Measurements from ENCODE around the gene SEZ6.

The SEZ6 gene

DNA sequence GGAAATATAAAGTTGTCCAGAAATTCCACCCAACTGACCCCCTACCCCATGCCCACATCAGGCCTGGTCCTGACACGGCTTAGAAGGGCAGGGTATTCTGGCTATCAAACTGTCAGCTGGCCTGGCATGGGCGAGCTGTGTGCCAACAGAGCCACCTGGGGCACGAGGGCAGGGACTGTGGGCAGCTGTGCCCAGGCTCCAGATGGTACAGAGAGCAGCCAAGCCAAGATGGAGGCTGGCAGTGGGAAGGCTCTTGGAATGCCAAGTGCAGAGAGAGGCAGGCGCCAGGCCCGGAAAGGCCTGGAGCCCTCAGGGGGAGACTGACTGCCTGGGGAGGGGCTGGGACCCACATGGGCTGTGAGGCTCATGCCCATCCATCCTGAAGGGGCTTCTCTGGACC is 30.2 kb downstream of the SEZ6 start:
- no peak for DNase-seq

DNA sequence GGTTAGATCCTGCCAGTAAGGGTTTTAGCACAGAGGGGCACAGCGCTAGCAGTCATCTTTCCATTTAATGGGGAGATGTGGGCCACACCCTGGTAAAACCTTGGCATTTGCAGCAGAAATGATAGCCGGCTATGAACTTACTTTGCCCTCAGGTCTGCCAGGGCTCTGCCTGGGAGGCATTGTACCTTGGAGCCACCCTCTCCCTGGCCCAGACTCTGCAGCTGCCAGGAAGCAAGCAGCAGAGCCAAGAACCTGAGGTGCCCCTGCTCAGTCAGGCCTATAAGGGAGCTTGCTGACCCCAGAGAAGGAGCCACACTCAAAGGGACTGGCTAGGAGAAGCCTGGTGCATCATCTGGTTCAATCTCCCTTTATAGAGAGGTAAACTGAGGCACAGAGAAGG is 30.8 kb downstream of the SEZ6 start:
- no peak for DNase-seq

DNA sequence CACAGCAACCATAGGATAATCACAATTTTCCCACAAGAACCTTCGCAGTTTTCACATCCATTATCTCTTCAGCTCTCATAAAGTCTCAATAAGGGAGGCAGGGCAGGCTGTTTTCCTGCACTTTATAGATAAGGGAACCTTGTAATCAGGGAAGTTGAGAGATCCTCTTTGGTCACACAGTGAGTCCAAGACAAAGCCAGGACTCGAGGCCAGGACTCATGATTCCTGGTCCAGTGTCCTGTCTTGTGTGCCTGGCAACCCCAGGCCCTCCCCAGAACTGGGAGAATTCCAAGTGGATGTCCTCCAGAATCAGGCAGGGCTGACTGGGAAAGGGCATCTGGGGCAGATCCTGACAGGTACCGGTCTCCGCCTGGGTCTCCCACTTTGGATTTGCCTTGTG is 31.4 kb downstream of the SEZ6 start:
- DNase-seq = no peak

DNA sequence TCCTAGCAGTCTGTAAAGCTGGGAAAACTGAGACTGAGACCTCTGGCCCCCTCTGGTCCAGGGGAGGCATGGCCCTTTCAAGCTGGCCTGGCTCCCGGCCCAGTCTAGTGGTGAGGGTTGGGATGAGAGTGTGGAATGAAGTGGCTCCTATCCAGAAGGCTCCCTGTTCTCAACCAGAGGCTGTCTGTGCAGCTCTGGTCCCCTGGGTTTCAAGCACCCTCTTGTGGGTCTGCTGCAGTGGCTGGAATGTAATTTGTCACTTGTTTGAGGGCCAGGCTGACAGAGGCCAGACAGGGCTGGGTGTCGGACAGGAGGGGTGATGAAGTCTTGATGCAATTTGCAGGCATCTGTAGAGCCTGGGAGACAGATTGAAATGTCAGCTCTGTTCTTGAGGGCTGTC is 32.4 kb downstream of the SEZ6 start:
- DNase-seq = no peak

DNA sequence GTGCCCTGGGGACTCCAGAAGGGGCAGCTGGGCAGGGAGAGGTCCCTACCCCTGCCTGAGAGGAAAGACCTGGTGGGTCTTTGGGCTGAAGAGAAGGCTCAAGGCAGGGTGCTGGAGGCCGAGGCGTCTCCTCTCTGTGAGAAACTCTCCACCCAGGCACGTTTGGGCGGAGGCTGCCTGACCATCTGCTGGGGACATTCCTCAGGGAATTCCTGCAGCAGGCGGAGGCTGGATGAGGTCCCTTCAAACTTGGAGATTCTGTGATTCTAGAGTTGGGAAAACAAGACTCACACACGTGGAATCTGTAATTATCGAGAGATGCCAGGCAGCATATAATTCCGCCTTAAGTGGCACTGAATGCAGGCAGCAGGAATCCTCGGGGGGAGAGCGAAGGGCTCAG is 33.4 kb downstream of the SEZ6 start:
- no peak for DNase-seq

DNA sequence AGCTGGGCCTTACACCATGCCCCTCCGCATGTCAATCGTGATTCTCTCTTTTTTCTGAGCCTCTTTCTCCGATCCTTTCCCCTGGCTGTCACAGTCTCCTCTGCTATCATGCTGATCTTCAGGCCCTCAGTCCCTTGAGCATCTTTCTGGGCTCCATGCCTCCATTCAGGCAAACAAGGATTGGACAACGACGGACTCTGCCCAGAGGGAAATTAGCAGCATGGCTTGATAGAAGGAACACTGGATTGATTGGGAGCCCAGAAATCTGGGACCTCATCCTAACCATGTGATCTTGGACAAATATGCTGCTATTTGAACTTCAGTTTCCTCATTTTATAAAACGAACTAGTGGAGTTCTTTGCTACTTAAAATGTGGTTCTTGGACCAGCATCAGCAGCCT is 35.0 kb downstream of the SEZ6 start:
- no peak for DNase-seq

DNA sequence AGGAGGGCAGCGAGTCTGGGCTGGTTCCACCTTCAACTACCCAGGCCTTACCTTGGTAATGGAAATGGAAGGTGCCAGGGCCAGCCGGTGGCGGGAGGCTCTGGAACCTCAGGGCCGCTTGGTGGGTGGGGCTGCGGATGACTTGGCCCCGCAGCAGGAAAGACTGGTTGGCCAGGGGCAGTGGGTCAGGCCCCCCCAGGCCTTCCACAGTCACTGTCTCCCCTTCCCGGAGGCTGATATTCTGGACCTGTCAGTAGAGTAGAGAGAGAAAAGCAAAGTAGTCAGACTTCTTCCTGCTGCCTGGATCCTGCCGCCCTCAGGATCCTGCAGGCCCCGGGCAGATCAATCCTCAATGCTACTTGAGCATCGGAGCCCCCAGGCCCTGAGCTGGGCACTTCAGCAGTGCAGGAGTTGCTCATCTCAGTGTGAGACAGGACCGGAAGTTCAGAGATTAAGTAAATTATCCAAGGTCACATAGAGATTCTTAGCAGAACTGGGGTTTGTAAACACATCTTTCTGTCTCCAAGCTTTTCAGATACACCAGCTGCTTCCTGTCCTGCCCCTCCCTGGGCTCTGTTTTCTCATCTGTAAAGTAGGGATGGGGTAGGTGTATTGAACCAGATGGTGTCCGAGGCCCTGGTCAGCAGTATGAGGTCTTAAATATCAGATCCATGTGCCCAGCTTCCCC is 36.0 kb downstream of the SEZ6 start:
- no peak for DNase-seq

DNA sequence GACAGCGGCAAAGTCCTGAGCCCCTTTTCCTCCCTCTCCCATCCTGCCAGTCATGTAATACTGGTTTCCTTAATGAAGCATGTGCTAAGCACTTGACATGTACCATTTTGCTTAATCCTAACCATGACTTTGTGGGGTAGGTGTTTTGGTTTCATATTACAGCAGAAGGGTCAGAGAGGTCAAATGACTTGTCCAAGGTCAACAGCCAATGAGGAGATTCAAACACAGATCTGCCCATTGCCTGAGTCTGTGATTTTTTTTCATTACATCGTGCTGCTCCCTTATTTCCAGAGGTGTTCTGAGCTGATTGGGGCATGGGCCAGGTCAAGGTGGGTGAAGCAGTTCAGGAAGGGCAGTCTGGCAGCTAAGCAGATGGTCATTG is 36.9 kb downstream of the SEZ6 start:
- no peak for DNase-seq

DNA sequence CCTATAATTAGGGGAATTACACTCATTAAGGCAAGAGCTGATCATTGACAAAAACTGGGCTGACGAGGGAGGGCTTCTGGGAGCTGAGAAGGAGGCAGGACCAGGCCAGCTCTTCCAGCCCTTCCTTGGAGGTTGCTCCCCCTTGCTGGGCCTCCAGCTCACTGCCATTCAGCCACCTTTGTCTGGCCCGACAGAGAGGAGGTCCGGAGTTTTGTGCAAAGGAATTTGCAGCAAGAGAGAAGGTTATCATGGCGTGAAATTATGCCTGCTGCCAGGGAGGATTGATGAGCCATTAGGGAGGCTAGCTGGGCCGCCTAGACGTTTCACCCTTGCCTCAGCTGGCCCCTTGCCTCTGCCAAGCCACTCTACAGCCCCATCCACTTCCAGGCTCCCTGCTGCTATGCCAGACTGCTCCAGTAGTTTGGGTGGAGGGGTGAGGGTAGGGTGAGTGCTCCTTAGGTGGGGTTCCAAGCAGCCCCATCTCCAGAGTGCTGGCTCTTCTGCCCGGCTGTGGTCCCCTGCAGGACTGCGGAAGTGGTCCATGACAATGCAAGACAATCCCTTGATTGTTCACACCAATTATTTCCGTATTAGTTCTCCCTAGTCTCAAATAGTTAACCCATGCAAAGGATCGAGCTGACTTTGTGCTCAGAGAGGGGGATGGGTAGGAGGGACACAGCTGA is 37.5 kb downstream of the SEZ6 start:
- DNase-seq = peak; percentile 59

DNA sequence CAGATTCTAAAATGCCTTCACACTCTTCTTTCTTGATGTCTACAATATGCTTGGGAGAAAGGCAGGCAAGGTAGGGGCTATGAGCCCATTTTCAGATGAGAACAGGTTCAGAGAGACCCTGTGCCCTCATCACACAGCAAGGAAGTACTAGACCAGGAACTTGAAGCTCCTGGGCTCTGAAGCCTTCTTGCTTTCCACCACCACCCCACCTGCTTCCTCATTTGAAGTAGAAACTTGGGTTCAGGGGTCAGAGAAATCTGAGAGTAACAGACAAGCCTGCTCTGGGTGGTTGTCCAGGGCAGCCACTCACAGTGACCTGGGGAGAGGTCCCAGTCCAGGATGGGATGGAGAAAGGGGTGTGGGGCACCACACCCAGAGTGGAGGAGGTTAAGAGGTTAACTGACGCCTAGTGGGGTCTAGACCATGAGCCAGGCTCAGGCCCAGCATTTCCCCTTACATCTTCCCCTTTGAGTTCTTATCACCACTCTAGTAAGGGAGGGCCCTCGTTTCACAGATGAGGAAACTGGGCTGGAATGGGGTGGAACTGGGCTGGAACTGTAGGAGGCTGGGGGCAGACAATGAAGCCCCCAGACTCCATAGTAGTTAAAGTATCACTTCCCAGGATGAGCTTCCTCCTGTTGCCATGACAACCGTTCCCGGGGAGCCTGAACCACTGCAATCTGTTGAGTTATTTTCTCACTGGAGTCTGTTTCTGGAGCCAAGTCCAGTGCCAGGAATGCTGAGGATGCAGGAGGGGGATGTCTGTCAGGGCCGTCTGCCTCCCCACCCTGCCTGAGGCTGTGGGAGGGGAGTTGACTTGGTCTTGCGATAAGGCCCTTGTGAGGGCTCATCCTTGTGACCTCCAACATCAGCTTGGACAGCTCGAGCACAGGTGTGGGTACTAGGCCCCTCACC is 38.4 kb downstream of the SEZ6 start:
- no peak for DNase-seq

DNA sequence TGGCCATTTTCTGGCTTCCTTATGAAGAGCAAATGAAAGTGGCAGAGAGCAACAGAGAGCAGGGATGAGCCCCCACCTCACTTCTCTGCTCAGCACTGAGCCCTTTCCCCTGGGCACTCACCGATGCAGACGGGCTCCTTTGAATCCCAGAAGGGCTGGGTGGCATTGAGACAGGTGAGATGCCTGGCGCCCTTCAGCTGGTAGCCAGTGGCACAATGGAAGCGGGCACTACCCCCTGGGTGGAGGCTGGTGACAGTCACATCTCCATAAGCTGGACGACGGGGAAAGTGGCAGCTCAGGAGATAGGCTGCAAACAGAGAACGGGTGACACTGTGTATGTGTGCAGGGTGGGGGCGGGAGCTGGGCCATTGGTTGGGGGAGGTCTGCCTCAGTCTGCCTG is 42.0 kb downstream of the SEZ6 start:
- DNase-seq = no peak

DNA sequence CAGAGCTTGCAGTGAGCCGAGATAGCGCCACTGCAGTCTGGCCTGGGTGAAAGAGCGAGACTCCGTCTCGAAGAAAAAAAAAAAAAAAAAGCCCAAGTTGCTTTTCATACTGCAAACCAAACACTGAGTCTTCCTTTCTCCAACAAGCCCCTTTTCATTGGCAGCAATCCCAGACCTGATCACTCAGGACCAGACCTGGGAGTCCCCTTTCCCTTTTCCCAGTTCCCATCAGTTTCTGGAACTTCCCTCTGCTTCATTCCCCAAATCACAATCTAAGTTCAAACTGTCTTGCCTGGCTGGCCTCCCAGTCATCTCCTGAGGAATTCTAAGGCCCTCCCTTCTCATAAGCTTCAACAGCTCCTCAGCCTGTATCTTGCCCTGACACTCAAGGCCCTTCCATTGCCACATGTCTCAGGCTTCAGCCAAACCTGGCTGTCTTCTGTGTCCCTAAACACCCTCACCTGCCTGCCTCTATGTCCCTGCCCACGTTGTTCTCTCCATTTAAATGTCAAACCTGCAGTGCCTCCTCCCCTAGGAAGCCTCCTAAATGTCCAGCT is 42.7 kb downstream of the SEZ6 start:
- DNase-seq = no peak

DNA sequence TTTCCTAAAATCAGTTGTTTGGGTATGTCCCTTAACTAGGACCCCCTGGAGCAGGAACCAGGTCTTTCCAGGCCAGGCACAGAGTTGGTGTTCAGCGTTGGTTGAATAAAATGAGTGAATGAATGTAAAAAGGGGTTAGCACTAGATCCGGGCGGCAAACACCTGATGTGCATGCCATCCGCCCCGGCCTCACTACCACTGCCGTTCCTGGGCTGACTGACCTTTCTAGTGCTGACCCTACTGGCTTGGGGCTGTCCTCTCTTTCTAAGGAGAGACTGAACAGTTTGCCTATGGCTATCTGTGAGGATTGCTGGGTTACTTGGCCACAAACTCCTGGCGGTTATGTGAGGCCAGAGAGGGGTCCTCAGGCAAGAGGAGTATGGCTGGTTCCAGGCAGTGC is 44.4 kb downstream of the SEZ6 start:
- DNase-seq = no peak

DNA sequence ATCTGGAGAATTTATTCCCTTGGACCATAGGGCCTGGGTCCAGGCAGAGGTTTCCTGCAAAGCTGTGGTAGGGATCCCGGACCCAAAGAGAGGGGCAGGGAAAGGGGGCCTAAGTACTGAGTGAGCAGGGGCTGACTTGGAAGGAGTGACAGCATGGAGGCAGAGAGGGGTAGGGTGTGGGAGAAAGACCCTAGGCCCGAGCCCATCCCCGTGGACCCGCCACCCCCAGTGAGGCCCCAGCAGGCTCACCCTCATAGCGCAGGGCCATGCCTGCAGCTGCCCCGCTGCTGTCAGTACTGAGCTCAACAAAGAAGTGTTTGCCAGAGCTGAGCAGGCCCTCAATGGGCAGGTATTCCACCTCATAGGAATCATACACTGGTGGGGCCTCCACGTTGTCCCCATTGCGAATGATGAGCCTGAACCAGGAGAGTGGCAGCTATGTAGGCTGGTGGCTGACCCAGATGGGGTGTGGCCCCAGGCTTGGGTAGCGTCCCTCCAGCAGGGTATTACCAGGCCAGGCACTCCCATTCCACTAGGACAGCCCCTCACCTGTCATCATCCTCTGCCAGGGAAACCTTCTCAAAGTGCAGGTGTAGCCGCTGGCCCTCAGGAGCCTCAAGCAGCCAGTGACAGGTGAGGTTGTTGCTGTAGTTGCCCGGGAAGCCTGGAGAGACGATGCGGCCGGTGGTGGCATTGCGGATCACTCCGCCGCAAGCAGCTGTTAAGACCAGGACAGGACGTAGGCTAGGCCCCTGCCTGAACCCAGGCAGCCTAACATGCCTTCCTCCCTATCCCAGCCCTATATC is 45.4 kb downstream of the SEZ6 start:
- DNase-seq = no peak

DNA sequence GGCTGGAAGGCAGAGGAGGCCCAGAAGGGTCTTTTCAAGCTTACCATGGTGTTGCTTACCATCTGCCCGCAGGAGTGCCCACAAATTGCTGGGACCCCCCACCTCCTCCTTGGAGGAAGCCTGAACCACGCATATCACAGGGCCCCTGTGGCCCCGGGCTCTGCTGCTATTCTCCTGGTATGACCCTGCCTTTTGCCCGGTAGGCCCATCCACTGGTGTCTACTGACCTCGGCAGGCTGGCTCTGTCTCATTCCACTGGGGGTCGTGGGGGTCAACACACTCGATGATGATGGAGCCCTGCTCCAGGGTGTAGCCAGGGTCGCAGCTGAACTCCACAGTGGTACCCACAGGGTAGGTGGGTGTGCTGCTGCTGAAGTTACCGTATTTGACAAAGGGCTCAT is 46.4 kb downstream of the SEZ6 start:
- DNase-seq = no peak

DNA sequence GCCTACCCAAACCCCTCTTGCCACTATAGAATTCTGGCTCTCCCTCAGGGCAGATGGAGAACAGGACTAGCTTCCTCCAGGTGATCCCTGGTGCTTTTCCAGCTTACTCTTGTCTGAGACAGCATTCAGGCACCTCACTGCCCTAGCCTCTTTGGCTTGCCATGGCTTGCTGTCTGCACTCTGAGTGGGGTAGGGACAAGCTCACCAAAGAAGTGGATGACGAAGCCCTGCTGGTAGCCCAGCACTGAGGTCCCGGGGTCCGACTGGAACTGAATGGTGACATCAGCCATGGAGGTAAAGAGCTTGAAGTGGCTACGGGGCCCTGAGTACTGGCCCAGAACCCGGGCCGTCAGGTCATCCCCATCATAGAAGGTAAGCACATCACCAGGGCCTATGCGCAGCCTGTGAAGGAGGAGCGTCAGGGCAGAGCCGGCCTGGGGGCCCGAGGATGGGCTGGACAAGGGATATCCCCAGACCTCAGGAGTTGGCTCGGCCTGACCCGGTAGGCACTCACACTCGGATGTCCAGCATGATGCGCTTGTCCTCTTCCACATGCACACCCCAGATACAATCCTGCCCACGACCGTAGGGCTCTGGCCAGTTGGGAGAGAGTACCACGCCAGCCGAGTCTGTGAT is 46.9 kb downstream of the SEZ6 start:
- DNase-seq = no peak

DNA sequence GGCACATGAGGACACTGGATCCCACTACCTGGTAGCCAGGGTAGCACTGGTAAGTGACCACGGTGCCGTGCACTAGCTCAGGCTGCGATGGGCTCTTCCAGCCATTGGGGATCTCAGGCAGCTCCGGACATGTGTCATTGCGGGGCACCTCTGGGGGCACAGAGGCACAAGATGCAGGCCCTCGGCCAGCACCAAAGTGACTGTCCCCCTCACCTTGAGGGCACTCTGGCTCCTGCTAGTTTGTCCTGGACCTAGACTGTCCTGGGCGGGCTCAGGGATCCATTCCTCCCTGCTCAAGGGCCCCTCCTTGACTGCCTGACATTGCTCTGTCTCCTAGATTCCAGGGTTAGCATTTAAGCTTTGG is 47.9 kb downstream of the SEZ6 start:
- no peak for DNase-seq

DNA sequence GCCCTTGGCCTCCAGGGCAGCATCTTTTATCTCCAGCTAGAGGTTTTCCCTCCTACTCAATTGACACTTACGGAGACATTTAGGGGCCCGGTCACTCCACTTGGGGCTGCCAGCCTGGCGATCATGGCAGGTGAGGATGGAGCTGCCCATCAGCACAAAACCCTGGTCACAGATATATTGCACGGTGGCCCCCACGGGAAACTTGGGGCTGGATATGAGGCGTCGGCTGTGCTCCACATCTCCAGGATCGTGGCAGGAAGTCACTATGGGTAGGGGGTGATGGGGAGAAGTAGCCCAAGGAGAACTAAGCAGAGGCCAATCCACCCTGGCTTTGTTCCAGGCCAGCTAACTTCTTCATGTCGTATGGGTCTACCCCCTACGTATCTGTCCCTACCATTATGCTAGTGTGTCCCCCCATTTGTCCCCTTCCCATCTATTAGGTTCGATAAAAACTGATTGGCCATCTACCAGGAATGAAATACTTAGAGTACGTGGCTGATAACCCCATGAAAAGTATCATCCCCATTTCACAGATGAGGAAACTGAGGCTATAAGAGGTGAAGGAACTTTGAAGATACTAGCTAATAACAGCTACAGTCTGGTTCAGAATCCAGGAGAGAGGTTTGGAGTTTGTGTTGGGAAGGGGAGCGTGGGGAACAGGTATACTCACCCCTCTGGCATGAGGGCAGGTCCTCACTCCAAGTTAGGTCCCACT is 48.4 kb downstream of the SEZ6 start:
- no peak for DNase-seq

DNA sequence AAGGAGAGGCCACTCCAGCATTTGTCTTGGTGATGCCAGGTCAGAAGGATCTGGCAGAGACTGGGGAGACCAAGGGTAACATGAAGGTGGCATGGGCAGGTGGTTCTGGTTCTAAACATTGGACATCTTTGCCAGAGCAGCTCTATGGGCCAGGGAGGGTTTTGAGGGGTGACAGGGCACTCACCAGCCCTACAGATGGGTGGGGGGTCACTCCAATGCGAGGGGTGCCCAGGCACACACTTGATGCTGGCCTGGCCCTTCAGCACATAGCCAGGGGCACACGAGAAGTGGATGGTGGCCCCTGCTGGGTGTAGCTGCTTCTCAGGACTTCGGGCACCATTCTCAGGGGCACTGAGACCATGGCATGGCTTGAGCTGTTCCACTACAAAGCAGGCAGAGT is 49.0 kb downstream of the SEZ6 start:
- DNase-seq = no peak

DNA sequence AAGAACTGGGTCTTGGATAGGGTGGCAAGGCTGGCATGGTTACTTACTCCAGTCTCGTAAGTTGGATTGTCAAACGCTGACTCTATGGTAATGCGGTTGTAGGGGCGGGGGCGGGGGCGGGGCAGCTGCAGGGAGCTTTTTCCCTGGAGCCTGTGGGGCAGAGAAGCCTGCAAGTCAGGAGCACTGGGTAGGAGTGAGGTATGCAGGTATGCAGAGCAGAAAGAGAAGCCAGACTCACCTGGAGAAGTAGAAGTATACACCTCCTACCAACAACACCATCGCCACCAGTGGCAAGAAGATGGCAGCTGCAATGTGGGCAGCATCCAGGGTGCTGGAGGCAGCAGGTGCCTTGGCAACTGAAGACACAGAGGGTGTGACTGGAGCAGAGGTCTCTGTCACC is 49.7 kb downstream of the SEZ6 start:
- DNase-seq = no peak

DNA sequence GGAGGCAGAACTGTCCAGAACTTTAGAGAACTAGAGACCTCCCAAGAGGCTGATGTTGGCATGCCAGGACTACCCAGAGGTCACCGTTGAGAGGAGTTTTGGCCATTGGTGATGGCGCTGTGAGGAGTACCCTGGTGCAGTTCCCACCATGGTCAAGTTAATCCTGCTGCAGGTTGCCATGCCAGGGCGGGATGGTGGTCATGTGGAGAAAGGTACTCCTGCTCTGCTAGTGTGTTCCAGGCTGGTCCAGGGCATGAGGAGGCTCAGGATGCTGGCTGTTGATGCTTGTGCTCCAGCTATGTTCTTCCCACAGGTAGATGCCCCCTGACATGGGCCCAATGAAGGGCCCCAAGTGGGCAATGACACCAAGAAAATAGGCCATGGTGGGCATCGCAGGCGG is 50.4 kb downstream of the SEZ6 start:
- DNase-seq = no peak

Measured in right kidney (tissue), 1 donor.